PC-3 (cell line): Measurements from ENCODE around the gene DENND4B. TPM values are rescaled to one million over a fixed set of nuclear protein-coding genes. Genes with fewer than 3 reads are reported as not detected.

Source experiments
- ATAC-seq: fragments of 200-7000 bp; cut with Tn5 transposase; 2 replicates; pipeline ENCODE4 v1.9.1; 2020; ENCODE audit warnings: mild to moderate bottlenecking, moderate library complexity
- BruUV-seq: library from RNA; stranded (reverse); fragments of 400-500 nt; replicated peaks from 2 replicates; lab custom pipeline; 2021; lab: Mats Ljungman, UMichigan
- CTCF ChIA-PET: fragments of 300-600 bp; sonication (Branson Sonifier 250); formaldehyde crosslinking; loops from one replicate; lab custom pipeline; 2022; ENCODE audit warnings: antibody characterized with exemption; lab: Charles Lee
- POLR2A ChIA-PET: fragments of 300-600 bp; sonication (Branson Sonifier 250); formaldehyde crosslinking; loops from one replicate; lab custom pipeline; 2022; ENCODE audit warnings: antibody characterized with exemption; ENCODE audit not compliant: unreplicated experiment; lab: Charles Lee
- DNase-seq: peaks from one replicate; pipeline ENCODE4 v3.0.0-alpha.2; 2015
- H2AFZ ChIP-seq: fragments of 300-600 bp; sonication (generic); 2 replicates; pipeline ENCODE4 v1.6.0; 2016; ENCODE audit warnings: antibody characterized with exemption, low read length
- H3F3A ChIP-seq: fragments of 300-600 bp; sonication (generic); one replicate; pipeline ENCODE4 v1.6.0; 2017; ENCODE audit warnings: antibody characterized with exemption, low read length, control low read depth, mild to moderate bottlenecking; ENCODE audit not compliant: unreplicated experiment
- H3K27ac ChIP-seq: fragments of 300-600 bp; sonication (generic); 2 replicates; pipeline ENCODE4 v1.5.1; 2016; ENCODE audit warnings: mild to moderate bottlenecking, low read length
- H3K27me3 ChIP-seq: fragments of 300-600 bp; sonication (generic); 2 replicates; pipeline ENCODE4 v1.6.1; 2016; ENCODE audit warnings: low read length, mixed read lengths
- H3K36me3 ChIP-seq: fragments of 300-600 bp; sonication (generic); 2 replicates; pipeline ENCODE4 v1.6.1; 2016; ENCODE audit warnings: low read depth, mixed run types, low read length, mixed read lengths
- H3K4me1 ChIP-seq: fragments of 300-600 bp; sonication (generic); 2 replicates; pipeline ENCODE4 v1.5.1; 2016; ENCODE audit warnings: low read length; ENCODE audit not compliant: insufficient read depth
- H3K4me2 ChIP-seq: fragments of 300-600 bp; sonication (generic); 2 replicates; pipeline ENCODE4 v1.6.0; 2016; ENCODE audit warnings: low read length
- H3K4me3 ChIP-seq: fragments of 300-600 bp; sonication (generic); 2 replicates; pipeline ENCODE4 v1.5.1; 2016; ENCODE audit warnings: mild to moderate bottlenecking, low read length, mixed read lengths
- H3K79me2 ChIP-seq: fragments of 300-600 bp; sonication (generic); 2 replicates; pipeline ENCODE4 v1.6.1; 2017; ENCODE audit warnings: low read length, mixed read lengths
- H3K9ac ChIP-seq: fragments of 300-600 bp; sonication (generic); 2 replicates; pipeline ENCODE4 v1.6.0; 2016; ENCODE audit warnings: mild to moderate bottlenecking, low read length
- H3K9me2 ChIP-seq: fragments of 300-600 bp; sonication (generic); replicated peaks from 2 replicates; pipeline ENCODE4 v1.6.1; 2016; ENCODE audit warnings: mixed run types, low read length, mixed read lengths
- H3K9me3 ChIP-seq: fragments of 300-600 bp; sonication (generic); 2 replicates; pipeline ENCODE4 v1.6.1; 2016; ENCODE audit warnings: low read length, mixed read lengths
- H4K20me1 ChIP-seq: fragments of 300-600 bp; sonication (generic); 2 replicates; pipeline ENCODE4 v1.6.1; 2016; ENCODE audit warnings: low read length, mixed read lengths
- EZH2 ChIP-seq: fragments of 300-600 bp; sonication (generic); IDR thresholded peaks from one replicate; pipeline ENCODE4 v1.6.1; 2017; ENCODE audit warnings: antibody characterized with exemption, mild to moderate bottlenecking, low read length; ENCODE audit not compliant: unreplicated experiment
- EZH2phosphoT487 ChIP-seq: fragments of 300-600 bp; sonication (generic); IDR thresholded peaks from 2 replicates; pipeline ENCODE4 v1.6.1; 2018; ENCODE audit warnings: mild to moderate bottlenecking, antibody characterized with exemption, low read length, borderline replicate concordance
- intact Hi-C: fragments of 100-400 bp; cut with micrococcal nuclease; formaldehyde crosslinking; loops from 2 replicates; pipeline ENCODE4 v1.9.0; 2023
- total RNA-seq: library from RNA; depleted of rRNA; stranded (reverse); fragments of >200 nt; gene quantifications from 2 replicates; pipeline ENCODE4 v1.2.3, GENCODE V29; 2014
- TF ChIP-seq, protein P1 (sequence below): fragments of 300-600 bp; sonication (generic); conservative IDR thresholded peaks from 2 replicates; pipeline ENCODE4 v1.5.1; 2017; ENCODE audit warnings: antibody characterized with exemption, low read depth, mild to moderate bottlenecking, low read length

DENND4B gene
- total RNA-seq, 1 experiment from 2014 or later = 27.3 TPM

GRCh38 chr1:153942766-153943549 lies 3.6 kb downstream of the DENND4B start:
- Histone ChIP-seq H3K9me2 (no peaks in the 10 kb centered on the region), H3K4me2 (no peak overlapping the region), H3K27ac (no peak overlapping the region), H2AFZ (no peak overlapping the region), H3K9ac (no peak overlapping the region), H3K27me3 (no peaks in the 10 kb centered on the region), H3K4me1 (peaks cover 13% of the 10 kb centered on the region), H3K9me3 (no peaks in the 10 kb centered on the region), H3F3A (no peaks in the 10 kb centered on the region), H3K4me3 (no peak overlapping the region), H4K20me1 (no peaks in the 10 kb centered on the region), H3K36me3 (peaks cover 3% of the 10 kb centered on the region; the same call in 1 of the 2 replicates), H3K79me2 (peaks cover 23% of the 10 kb centered on the region)
- ChIA-PET POLR2A (no interaction called here), CTCF (no interaction called here)
- no peak for DNase-seq
- BruUV-seq = no TSS peak
- no peak for ATAC-seq
- intact Hi-C loops = no loop called here
- TF ChIP-seq EZH2phosphoT487 (no peak), EZH2 (no peak)
- TF ChIP-seq, protein P1, sequence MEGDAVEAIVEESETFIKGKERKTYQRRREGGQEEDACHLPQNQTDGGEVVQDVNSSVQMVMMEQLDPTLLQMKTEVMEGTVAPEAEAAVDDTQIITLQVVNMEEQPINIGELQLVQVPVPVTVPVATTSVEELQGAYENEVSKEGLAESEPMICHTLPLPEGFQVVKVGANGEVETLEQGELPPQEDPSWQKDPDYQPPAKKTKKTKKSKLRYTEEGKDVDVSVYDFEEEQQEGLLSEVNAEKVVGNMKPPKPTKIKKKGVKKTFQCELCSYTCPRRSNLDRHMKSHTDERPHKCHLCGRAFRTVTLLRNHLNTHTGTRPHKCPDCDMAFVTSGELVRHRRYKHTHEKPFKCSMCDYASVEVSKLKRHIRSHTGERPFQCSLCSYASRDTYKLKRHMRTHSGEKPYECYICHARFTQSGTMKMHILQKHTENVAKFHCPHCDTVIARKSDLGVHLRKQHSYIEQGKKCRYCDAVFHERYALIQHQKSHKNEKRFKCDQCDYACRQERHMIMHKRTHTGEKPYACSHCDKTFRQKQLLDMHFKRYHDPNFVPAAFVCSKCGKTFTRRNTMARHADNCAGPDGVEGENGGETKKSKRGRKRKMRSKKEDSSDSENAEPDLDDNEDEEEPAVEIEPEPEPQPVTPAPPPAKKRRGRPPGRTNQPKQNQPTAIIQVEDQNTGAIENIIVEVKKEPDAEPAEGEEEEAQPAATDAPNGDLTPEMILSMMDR = no peak

DNA sequence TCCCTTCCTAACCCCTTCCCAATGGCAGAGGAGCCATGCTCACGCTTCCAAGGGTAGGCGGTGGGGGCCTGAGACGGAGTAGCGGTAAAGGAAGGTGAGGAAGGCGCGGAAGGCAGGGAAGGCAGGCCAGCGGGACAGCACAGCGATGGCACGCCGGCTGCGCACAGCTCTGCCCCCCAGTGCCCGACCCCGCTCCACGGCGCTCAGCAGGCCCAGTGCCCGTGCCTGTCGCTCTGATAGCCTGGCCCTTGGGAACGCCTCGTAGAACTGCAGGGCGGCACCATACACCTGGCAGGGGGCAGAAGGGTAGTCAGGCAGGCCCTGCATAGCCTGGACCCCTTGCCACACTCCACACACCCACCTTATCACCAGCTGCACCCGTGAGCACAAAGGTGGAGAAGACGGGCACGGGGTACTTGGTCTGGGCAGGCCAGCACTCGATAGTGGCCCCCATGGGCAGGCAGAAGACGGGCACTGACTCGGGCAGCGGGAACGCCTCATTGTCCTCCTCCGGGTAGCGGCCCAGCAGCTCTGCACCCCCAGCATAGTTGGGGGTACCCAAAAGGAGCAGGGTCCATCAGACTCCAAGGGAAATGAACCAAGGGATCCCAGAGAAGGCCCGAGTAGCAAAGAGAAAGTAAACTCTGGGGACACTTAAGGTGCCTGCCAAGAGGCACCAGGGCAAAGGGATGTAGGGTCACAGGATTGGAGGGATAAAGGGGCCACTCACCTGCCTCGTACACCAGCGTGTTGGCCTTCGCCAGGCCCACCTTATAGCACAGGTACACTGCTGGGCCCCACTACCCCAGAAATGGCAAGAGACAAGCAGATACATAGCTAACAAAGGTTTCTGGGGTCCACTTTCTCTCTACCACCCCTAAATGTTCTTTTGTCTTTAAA lies 4.4 kb downstream of the DENND4B start:
- no peaks in the 10 kb centered on the region for H3K9me3 ChIP-seq
- no peak overlapping the region for H3K27ac ChIP-seq
- intact Hi-C loops = no loop called here
- CTCF ChIA-PET = no interaction called here
- no peak for ATAC-seq
- no peak for DNase-seq
- no peaks in the 10 kb centered on the region for H3K9me2 ChIP-seq
- no TSS peak for BruUV-seq
- no peaks in the 10 kb centered on the region for H4K20me1 ChIP-seq
- H3K4me1 ChIP-seq = peaks cover 13% of the 10 kb centered on the region
- no peak overlapping the region for H2AFZ ChIP-seq
- H3K36me3 ChIP-seq = no peaks in the 10 kb centered on the region; the same call in 1 of the 2 replicates
- TF ChIP-seq EZH2phosphoT487 (no peak), EZH2 (no peak)
- TF ChIP-seq, protein P1 = no peak
- H3K79me2 ChIP-seq = peaks cover 23% of the 10 kb centered on the region
- no peak overlapping the region for H3K4me2 ChIP-seq
- H3K4me3 ChIP-seq = no peak overlapping the region
- H3K27me3 ChIP-seq = no peaks in the 10 kb centered on the region
- no peaks in the 10 kb centered on the region for H3F3A ChIP-seq
- POLR2A ChIA-PET = no interaction called here
- no peak overlapping the region for H3K9ac ChIP-seq
